Gastroesophageal sphincter (tissue), 3 donors: ENCODE results near the gene SULT1E1.

Experiments used
- CTCF ChIP-seq, 4 experiments: fragments of 200-600 bp in 2 of 4; fragments of 450-650 bp in 2 of 4; sonication (generic) in 1 of 4; IDR thresholded peaks; one replicate each; pipeline ENCODE4 v1.5.1; 2017 to 2019; ENCODE audit warnings: antibody characterized with exemption in 4 of 4, mild to moderate bottlenecking in 2 of 4, moderate library complexity in 2 of 4
- EP300 ChIP-seq: sonication (generic); formaldehyde crosslinking; IDR thresholded peaks from one replicate; pipeline ENCODE4 v1.6.1; 2017; ENCODE audit warnings: antibody characterized with exemption, mild to moderate bottlenecking
- POLR2AphosphoS5 ChIP-seq: sonication (generic); formaldehyde crosslinking; IDR thresholded peaks from one replicate; pipeline ENCODE4 v1.6.1; 2017; ENCODE audit warnings: antibody characterized with exemption

- TF ChIP-seq CTCF (IDR thresholded peaks at IDR 0.05): no peak
- no peak for TF ChIP-seq EP300
- no peak for TF ChIP-seq POLR2AphosphoS5
Measured at GRCh38 chr4:69855822-69856221, 4.1 kb downstream of the SULT1E1 start.
